Measurements from ENCODE around the gene LRRC49. TPM values are rescaled to one million over a fixed set of nuclear protein-coding genes. Genes with fewer than 3 reads are reported as not detected.
A peak's percentile ranks its signal among the peaks of the same experiment; 100 is the strongest.

The LRRC49 gene
- total RNA-seq, 1 donor from 2014 or later = 6.8 TPM

DNA sequence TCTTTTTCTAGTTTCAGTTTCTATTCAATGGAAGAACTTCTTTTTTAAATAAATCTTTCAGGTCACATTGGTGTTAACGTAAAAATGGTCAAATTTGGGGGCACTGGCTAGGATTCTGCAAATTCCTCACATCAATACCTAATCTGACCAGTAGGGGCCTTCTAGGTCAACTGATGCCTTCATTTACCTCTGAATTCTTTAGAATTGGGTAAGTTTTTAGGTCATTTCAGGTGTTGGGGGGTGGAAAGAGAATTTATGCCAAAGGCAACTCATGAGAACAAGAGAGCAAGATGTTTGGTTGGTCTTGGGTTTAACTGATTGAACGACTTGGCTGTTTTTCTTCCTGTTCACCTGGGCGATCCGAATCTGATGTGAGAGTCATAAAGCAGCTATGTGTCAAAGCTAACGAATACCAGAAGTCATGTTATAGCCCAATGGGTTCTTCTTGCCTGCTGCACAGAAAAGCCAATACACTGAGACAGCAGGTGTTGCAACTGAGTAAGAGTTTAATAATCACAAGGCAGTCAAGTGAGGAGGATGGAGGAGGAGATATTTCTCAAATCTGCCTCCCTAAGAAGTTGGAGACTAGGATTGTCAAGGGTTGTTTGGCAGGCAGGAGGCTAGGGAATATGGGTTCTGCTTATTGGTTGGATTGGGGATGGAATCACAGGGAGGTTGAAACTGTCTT, 15.3 kb downstream of the LRRC49 start:
- TF ChIP-seq, protein P1, sequence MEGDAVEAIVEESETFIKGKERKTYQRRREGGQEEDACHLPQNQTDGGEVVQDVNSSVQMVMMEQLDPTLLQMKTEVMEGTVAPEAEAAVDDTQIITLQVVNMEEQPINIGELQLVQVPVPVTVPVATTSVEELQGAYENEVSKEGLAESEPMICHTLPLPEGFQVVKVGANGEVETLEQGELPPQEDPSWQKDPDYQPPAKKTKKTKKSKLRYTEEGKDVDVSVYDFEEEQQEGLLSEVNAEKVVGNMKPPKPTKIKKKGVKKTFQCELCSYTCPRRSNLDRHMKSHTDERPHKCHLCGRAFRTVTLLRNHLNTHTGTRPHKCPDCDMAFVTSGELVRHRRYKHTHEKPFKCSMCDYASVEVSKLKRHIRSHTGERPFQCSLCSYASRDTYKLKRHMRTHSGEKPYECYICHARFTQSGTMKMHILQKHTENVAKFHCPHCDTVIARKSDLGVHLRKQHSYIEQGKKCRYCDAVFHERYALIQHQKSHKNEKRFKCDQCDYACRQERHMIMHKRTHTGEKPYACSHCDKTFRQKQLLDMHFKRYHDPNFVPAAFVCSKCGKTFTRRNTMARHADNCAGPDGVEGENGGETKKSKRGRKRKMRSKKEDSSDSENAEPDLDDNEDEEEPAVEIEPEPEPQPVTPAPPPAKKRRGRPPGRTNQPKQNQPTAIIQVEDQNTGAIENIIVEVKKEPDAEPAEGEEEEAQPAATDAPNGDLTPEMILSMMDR (IDR thresholded peaks at IDR 0.05; ENCODE audit: insufficient read depth, low read depth, low read length) = no peak
- no peak for TF ChIP-seq EZH2 (IDR thresholded peaks at IDR 0.05; ENCODE audit: insufficient read depth, low read length)
- FAIRE-seq = no peak
- Histone ChIP-seq H3K4me1 (ENCODE audit: insufficient read depth, low read length) (peaks cover 3% of the 10 kb centered on the region), H3K36me3 (ENCODE audit: insufficient read depth, low read length) (peaks cover 11% of the 10 kb centered on the region), H4K20me1 (ENCODE audit: insufficient read depth, low read length) (no peaks in the 10 kb centered on the region), H3K9me3 (ENCODE audit: insufficient read depth, low read depth, low read length) (peaks cover 9% of the 10 kb centered on the region), H3K27ac (ENCODE audit: low read depth, low read length) (no peak overlapping the region), H3K79me2 (ENCODE audit: insufficient read depth, low read length) (no peaks in the 10 kb centered on the region), H2AFZ (ENCODE audit: low read depth, low read length) (no peak overlapping the region), H3K4me2 (ENCODE audit: low read length) (no peak overlapping the region), H3K4me3 (ENCODE audit: insufficient read depth, low read depth, low read length) (no peak overlapping the region), H3K9ac (ENCODE audit: low read length) (no peak overlapping the region), H3K27me3 (ENCODE audit: insufficient read depth, low read length) (no peaks in the 10 kb centered on the region)
- peaks cover 9% of the 10 kb centered on the region for H3K9me3 Mint-ChIP-seq (ENCODE audit: unreplicated experiment)
- peaks cover 16% of the 10 kb centered on the region for H3K36me3 Mint-ChIP-seq (ENCODE audit: low read depth, unreplicated experiment)
- no peaks in the 10 kb centered on the region for H3K27me3 Mint-ChIP-seq (ENCODE audit: low read depth, unreplicated experiment)
- peaks cover 7% of the 10 kb centered on the region for H3K4me1 Mint-ChIP-seq (ENCODE audit: low read depth, unreplicated experiment)
- no peak overlapping the region for H3K4me3 Mint-ChIP-seq (ENCODE audit: unreplicated experiment)
- no peak overlapping the region for H3K27ac Mint-ChIP-seq (ENCODE audit: unreplicated experiment)
- no peak for DNase-seq (ENCODE audit: low read depth)

GRCh38 chr15:70910958-70911357, 18.3 kb downstream of the LRRC49 start:
- Histone ChIP-seq H2AFZ (ENCODE audit: low read depth, low read length) (no peak overlapping the region), H3K36me3 (ENCODE audit: insufficient read depth, low read length) (peaks cover 8% of the 10 kb centered on the region), H3K9me3 (ENCODE audit: insufficient read depth, low read depth, low read length) (peaks cover 9% of the 10 kb centered on the region), H4K20me1 (ENCODE audit: insufficient read depth, low read length) (no peaks in the 10 kb centered on the region), H3K4me3 (ENCODE audit: insufficient read depth, low read depth, low read length) (no peak overlapping the region), H3K4me2 (ENCODE audit: low read length) (no peak overlapping the region), H3K27ac (ENCODE audit: low read depth, low read length) (no peak overlapping the region), H3K79me2 (ENCODE audit: insufficient read depth, low read length) (no peaks in the 10 kb centered on the region), H3K9ac (ENCODE audit: low read length) (no peak overlapping the region), H3K4me1 (ENCODE audit: insufficient read depth, low read length) (peaks cover 3% of the 10 kb centered on the region), H3K27me3 (ENCODE audit: insufficient read depth, low read length) (no peaks in the 10 kb centered on the region)
- Mint-ChIP-seq H3K9me3 (ENCODE audit: unreplicated experiment) (peaks cover 9% of the 10 kb centered on the region), H3K36me3 (ENCODE audit: low read depth, unreplicated experiment) (peaks cover 16% of the 10 kb centered on the region), H3K27ac (ENCODE audit: unreplicated experiment) (no peak overlapping the region), H3K27me3 (ENCODE audit: low read depth, unreplicated experiment) (no peaks in the 10 kb centered on the region), H3K4me3 (ENCODE audit: unreplicated experiment) (no peak overlapping the region), H3K4me1 (ENCODE audit: low read depth, unreplicated experiment) (peaks cover 7% of the 10 kb centered on the region)
- DNase-seq (ENCODE audit: low read depth) (no peak), FAIRE-seq (peak; percentile 54)
- TF ChIP-seq EZH2 (IDR thresholded peaks at IDR 0.05; ENCODE audit: insufficient read depth, low read length) = no peak
- TF ChIP-seq, protein P1 (IDR thresholded peaks at IDR 0.05; ENCODE audit: insufficient read depth, low read depth, low read length) = no peak

DNA sequence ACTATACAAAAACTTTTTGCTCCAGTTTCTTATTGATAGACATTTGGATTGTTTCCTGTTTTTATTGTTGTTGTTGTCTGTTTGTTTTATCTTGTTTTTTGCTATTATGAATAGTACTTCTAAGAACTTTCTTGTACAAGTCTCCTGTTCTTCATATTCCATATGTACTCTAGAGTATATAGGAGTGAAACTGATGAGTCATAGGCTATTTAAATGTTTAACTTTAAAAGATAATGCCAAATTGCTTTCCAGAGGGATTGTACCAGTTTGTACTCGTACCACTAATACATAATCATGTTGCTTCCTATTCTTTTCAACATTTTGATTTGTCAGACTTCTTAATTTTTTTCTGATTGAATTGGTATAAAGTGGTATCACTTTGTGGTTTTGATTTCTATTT, 19.6 kb downstream of the LRRC49 start:
- Mint-ChIP-seq H3K9me3 (ENCODE audit: unreplicated experiment) (peaks cover 9% of the 10 kb centered on the region), H3K4me3 (ENCODE audit: unreplicated experiment) (no peak overlapping the region), H3K27ac (ENCODE audit: unreplicated experiment) (no peak overlapping the region), H3K27me3 (ENCODE audit: low read depth, unreplicated experiment) (no peaks in the 10 kb centered on the region), H3K4me1 (ENCODE audit: low read depth, unreplicated experiment) (peaks cover 2% of the 10 kb centered on the region), H3K36me3 (ENCODE audit: low read depth, unreplicated experiment) (peaks cover 12% of the 10 kb centered on the region)
- Histone ChIP-seq H3K36me3 (ENCODE audit: insufficient read depth, low read length) (peaks cover 7% of the 10 kb centered on the region), H3K79me2 (ENCODE audit: insufficient read depth, low read length) (no peaks in the 10 kb centered on the region), H2AFZ (ENCODE audit: low read depth, low read length) (no peak overlapping the region), H3K27ac (ENCODE audit: low read depth, low read length) (no peak overlapping the region), H4K20me1 (ENCODE audit: insufficient read depth, low read length) (no peaks in the 10 kb centered on the region), H3K4me1 (ENCODE audit: insufficient read depth, low read length) (no peaks in the 10 kb centered on the region), H3K9me3 (ENCODE audit: insufficient read depth, low read depth, low read length) (peaks cover 9% of the 10 kb centered on the region), H3K4me2 (ENCODE audit: low read length) (no peak overlapping the region), H3K9ac (ENCODE audit: low read length) (no peak overlapping the region), H3K4me3 (ENCODE audit: insufficient read depth, low read depth, low read length) (no peak overlapping the region), H3K27me3 (ENCODE audit: insufficient read depth, low read length) (no peaks in the 10 kb centered on the region)
- no peak for DNase-seq (ENCODE audit: low read depth)
- FAIRE-seq = no peak
- TF ChIP-seq, protein P1 (IDR thresholded peaks at IDR 0.05; ENCODE audit: insufficient read depth, low read depth, low read length) = no peak
- no peak for TF ChIP-seq EZH2 (IDR thresholded peaks at IDR 0.05; ENCODE audit: insufficient read depth, low read length)

Data from astrocyte (in vitro differentiated cells and primary cell).